IMR-90 (cell line): ENCODE measurements around the gene PAPPA. TPM values are rescaled to one million over a fixed set of nuclear protein-coding genes. Genes with fewer than 3 reads are reported as not detected.
A peak's percentile ranks its signal among the peaks of the same experiment; 100 is the strongest.

Experiments
- ATAC-seq: fragments of 200-7000 bp; cut with Tn5 transposase; 2 replicates; pipeline ENCODE4 v1.9.1; 2020; ENCODE audit warnings: low read depth, mild to moderate bottlenecking, moderate library complexity
- BruUV-seq: library from RNA; stranded (reverse); fragments of 400-500 nt; replicated peaks from 2 replicates; lab custom pipeline; 2021; lab: Mats Ljungman, UMichigan
- CTCF ChIA-PET: fragments of 300-600 bp; formaldehyde crosslinking; extraction: SDS; loops from one replicate; lab custom pipeline; 2021; ENCODE audit warnings: antibody characterized with exemption; lab: Yijun Ruan, JAX
- POLR2A ChIA-PET: fragments of 300-600 bp; sonication (Branson Sonifier 250); formaldehyde crosslinking; loops from one replicate; lab custom pipeline; 2022; ENCODE audit warnings: antibody characterized with exemption; ENCODE audit not compliant: unreplicated experiment; lab: Charles Lee
- DNase-seq: peaks from one replicate; pipeline ENCODE4 v3.0.0; 2013
- H2AFZ ChIP-seq: replicated peaks from 2 replicates; pipeline ENCODE3; 2013; ENCODE audit warnings: low read length, mild to moderate bottlenecking; ENCODE audit not compliant: poor library complexity
- H2AK5ac ChIP-seq: 2 replicates; pipeline ENCODE4 v1.6.1; 2013; ENCODE audit warnings: low read depth, low read length, inconsistent platforms
- H2AK9ac ChIP-seq: replicated peaks from 2 replicates; pipeline ENCODE3; 2013; ENCODE audit warnings: mild to moderate bottlenecking, low read depth, low read length, moderate library complexity; ENCODE audit not compliant: poor library complexity
- H2BK120ac ChIP-seq: 2 replicates; pipeline ENCODE4 v1.6.1; 2013; ENCODE audit warnings: low read depth, low read length, inconsistent platforms
- H2BK15ac ChIP-seq: 3 replicates; pipeline ENCODE4 v1.6.1; 2013; ENCODE audit warnings: low read depth, low read length, inconsistent platforms
- H2BK20ac ChIP-seq: 2 replicates; pipeline ENCODE4 v1.6.1; 2013; ENCODE audit warnings: low read depth, mild to moderate bottlenecking, inconsistent platforms, low read length, moderate library complexity
- H2BK5ac ChIP-seq: 2 replicates; pipeline ENCODE4 v1.6.1; 2013; ENCODE audit warnings: mild to moderate bottlenecking, low read depth, low read length, inconsistent platforms; ENCODE audit not compliant: poor library complexity, severe bottlenecking
- H3K14ac ChIP-seq: replicated peaks from 2 replicates; pipeline ENCODE4 v1.6.1; 2013; ENCODE audit warnings: low read depth, low read length, inconsistent platforms
- H3K18ac ChIP-seq: 2 replicates; pipeline ENCODE4 v1.6.1; 2013; ENCODE audit warnings: low read depth, low read length, control low read depth
- H3K23ac ChIP-seq: 2 replicates; pipeline ENCODE4 v1.6.1; 2013; ENCODE audit warnings: low read depth, low read length, inconsistent platforms
- H3K27ac ChIP-seq: 2 replicates; pipeline ENCODE4 v1.5.1; 2013; ENCODE audit warnings: mild to moderate bottlenecking, control low read depth, low read length; ENCODE audit not compliant: insufficient read depth
- H3K27me3 ChIP-seq: 2 replicates; pipeline ENCODE4 v1.6.1; 2013; ENCODE audit warnings: low read length; ENCODE audit not compliant: control insufficient read depth, insufficient read depth
- H3K36me3 ChIP-seq: 2 replicates; pipeline ENCODE4 v1.6.1; 2013; ENCODE audit warnings: low read length, mixed read lengths; ENCODE audit not compliant: control insufficient read depth, insufficient read depth
- H3K4ac ChIP-seq: 2 replicates; pipeline ENCODE4 v1.6.1; 2013; ENCODE audit warnings: low read depth, low read length, inconsistent platforms
- H3K4me1 ChIP-seq: 2 replicates; pipeline ENCODE4 v1.6.1; 2013; ENCODE audit warnings: low read length, mixed read lengths; ENCODE audit not compliant: control insufficient read depth, insufficient read depth
- H3K4me2 ChIP-seq: 2 replicates; pipeline ENCODE4 v1.6.1; 2013; ENCODE audit warnings: low read depth, mild to moderate bottlenecking, control low read depth, low read length, moderate library complexity
- H3K4me3 ChIP-seq: 2 replicates; pipeline ENCODE4 v1.5.1; 2013; ENCODE audit warnings: low read depth, mild to moderate bottlenecking, control low read depth, low read length, moderate library complexity; ENCODE audit not compliant: insufficient read depth
- H3K56ac ChIP-seq: 2 replicates; pipeline ENCODE4 v1.6.1; 2013; ENCODE audit warnings: low read length, inconsistent platforms; ENCODE audit not compliant: insufficient read depth; ENCODE audit errors: extremely low read depth
- H3K79me1 ChIP-seq, 2 experiments: 2 replicates each; pipeline ENCODE4 v1.6.1; 2013; ENCODE audit warnings: low read length in 2 of 2, inconsistent platforms in 1 of 2, low read depth in 1 of 2
- H3K9ac ChIP-seq: 2 replicates; pipeline ENCODE4 v1.6.1; 2013; ENCODE audit warnings: low read depth, low read length, control low read depth
- H3K9me1 ChIP-seq: 2 replicates; pipeline ENCODE4 v1.6.1; 2013; ENCODE audit warnings: low read length, inconsistent platforms; ENCODE audit not compliant: insufficient read depth
- H3K9me3 ChIP-seq: 2 replicates; pipeline ENCODE4 v1.6.1; 2013; ENCODE audit warnings: low read length; ENCODE audit not compliant: control insufficient read depth, insufficient read depth
- H4K20me1 ChIP-seq: 2 replicates; pipeline ENCODE4 v1.6.1; 2013; ENCODE audit warnings: low read length, inconsistent platforms; ENCODE audit not compliant: insufficient read depth
- H4K5ac ChIP-seq: 2 replicates; pipeline ENCODE4 v1.6.1; 2013; ENCODE audit warnings: mild to moderate bottlenecking, low read depth, low read length, control low read depth
- H4K8ac ChIP-seq, 2 experiments: 2 replicates each; pipeline ENCODE4 v1.6.1; 2013; ENCODE audit warnings: low read depth in 2 of 2, low read length in 2 of 2, control low read depth in 1 of 2, inconsistent platforms in 1 of 2
- H4K91ac ChIP-seq: 2 replicates; pipeline ENCODE4 v1.6.1; 2013; ENCODE audit warnings: low read depth, low read length, inconsistent platforms; ENCODE audit not compliant: insufficient read depth
- BHLHE40 ChIP-seq: fragments of 150-350 bp; IDR thresholded peaks from 2 replicates; pipeline ENCODE4 v1.6.1; 2016; ENCODE audit warnings: mild to moderate bottlenecking, low read depth, low read length
- CEBPB ChIP-seq: IDR thresholded peaks from 2 replicates; pipeline ENCODE4 v1.6.1; 2012; ENCODE audit warnings: low read depth, low read length, improper control_type of control experiment
- CHD1 ChIP-seq: IDR thresholded peaks from 2 replicates; pipeline ENCODE4 v1.6.1; 2012; ENCODE audit warnings: low read depth, low read length, improper control_type of control experiment
- CTCF ChIP-seq: conservative IDR thresholded peaks from 2 replicates; pipeline ENCODE4 v1.5.1; 2012; ENCODE audit warnings: mild to moderate bottlenecking, low read depth, low read length, improper control_type of control experiment
- ELK1 ChIP-seq: fragments of 150-350 bp; IDR thresholded peaks from 2 replicates; pipeline ENCODE4 v1.6.1; 2016; ENCODE audit warnings: low read depth, mild to moderate bottlenecking, low read length, moderate library complexity, borderline replicate concordance
- FOS ChIP-seq: fragments of 150-350 bp; IDR thresholded peaks from 2 replicates; pipeline ENCODE4 v1.6.1; 2016; ENCODE audit warnings: low read depth, low read length
- MAFK ChIP-seq: IDR thresholded peaks from 2 replicates; pipeline ENCODE4 v1.6.1; 2012; ENCODE audit warnings: low read depth, low read length, improper control_type of control experiment
- MXI1 ChIP-seq: IDR thresholded peaks from 2 replicates; pipeline ENCODE4 v1.6.1; 2012; ENCODE audit warnings: low read depth, mild to moderate bottlenecking, low read length, moderate library complexity, borderline replicate concordance
- NFE2L2 ChIP-seq: fragments of 150-350 bp; IDR thresholded peaks from 2 replicates; pipeline ENCODE4 v1.6.1; 2016; ENCODE audit warnings: low read depth, mild to moderate bottlenecking, low read length
- POLR2A ChIP-seq: IDR thresholded peaks from 2 replicates; pipeline ENCODE4 v1.6.1; 2012; ENCODE audit warnings: mild to moderate bottlenecking, low read depth, low read length
- RAD21 ChIP-seq: IDR thresholded peaks from 2 replicates; pipeline ENCODE4 v1.6.1; 2012; ENCODE audit warnings: low read length, improper control_type of control experiment
- RCOR1 ChIP-seq: IDR thresholded peaks from 2 replicates; pipeline ENCODE4 v1.6.1; 2012; ENCODE audit warnings: mild to moderate bottlenecking, low read length, improper control_type of control experiment; ENCODE audit not compliant: insufficient replicate concordance
- RFX5 ChIP-seq: IDR thresholded peaks from 2 replicates; pipeline ENCODE4 v1.8.0; 2012; ENCODE audit warnings: low read depth, mild to moderate bottlenecking, low read length, moderate library complexity
- SMC3 ChIP-seq: fragments of 150-350 bp; IDR thresholded peaks from 2 replicates; pipeline ENCODE4 v1.6.1; 2016; ENCODE audit warnings: low read depth, mild to moderate bottlenecking, antibody characterized with exemption, low read length, moderate library complexity
- USF2 ChIP-seq: fragments of 150-350 bp; IDR thresholded peaks from 2 replicates; pipeline ENCODE4 v1.6.1; 2017; ENCODE audit warnings: mild to moderate bottlenecking, antibody characterized with exemption, low read length, low read depth
- WGBS, 2 experiments: methylation state at CpG; one replicate each; pipeline versions ENCODE4 v1.1.5 to v1.1.7; 2013; ENCODE audit warnings: missing lambda C conversion rate in 2 of 2; ENCODE audit not compliant: insufficient read length in 1 of 2; ENCODE audit errors: extremely low coverage in 2 of 2; 5-methylcytosine and 5-hydroxymethylcytosine counted together
- dilution Hi-C: fragments of 300-500 bp; cut with HindIII; formaldehyde crosslinking; loops from one replicate; pipeline ENCODE4 v1.14.3; 2018; ENCODE audit warnings: low sequenced_read_pairs; ENCODE audit not compliant: unreplicated experiment
- in situ Hi-C: fragments of 300-500 bp; cut with MboI; formaldehyde crosslinking; loops from 3 replicates; pipeline ENCODE4 v1.14.3; 2019; ENCODE audit warnings: low sequenced_read_pairs, inconsistent platforms, mixed read lengths
- intact Hi-C: fragments of 100-400 bp; cut with micrococcal nuclease; formaldehyde crosslinking; loops from 2 replicates; pipeline ENCODE4 v1.10.0; 2022
- polyA plus RNA-seq, 3 experiments: library from polyadenylated mRNA; depleted of rRNA; stranded (reverse); fragments of >200 nt; gene quantifications; 2 replicates each; pipeline ENCODE4 v1.2.3, GENCODE V29; 2012; ENCODE audit warnings: low replicate concordance in 1 of 3
- total RNA-seq: library from RNA; depleted of rRNA; stranded (reverse); fragments of >200 nt; gene quantifications from 2 replicates; pipeline ENCODE4 v1.2.3, GENCODE V29; 2012

Gene PAPPA
- total and polyA plus RNA-seq, 2 of the 4 experiments (the other 2 are of a cell fraction), result 8.3 to 12.4 TPM

DNA sequence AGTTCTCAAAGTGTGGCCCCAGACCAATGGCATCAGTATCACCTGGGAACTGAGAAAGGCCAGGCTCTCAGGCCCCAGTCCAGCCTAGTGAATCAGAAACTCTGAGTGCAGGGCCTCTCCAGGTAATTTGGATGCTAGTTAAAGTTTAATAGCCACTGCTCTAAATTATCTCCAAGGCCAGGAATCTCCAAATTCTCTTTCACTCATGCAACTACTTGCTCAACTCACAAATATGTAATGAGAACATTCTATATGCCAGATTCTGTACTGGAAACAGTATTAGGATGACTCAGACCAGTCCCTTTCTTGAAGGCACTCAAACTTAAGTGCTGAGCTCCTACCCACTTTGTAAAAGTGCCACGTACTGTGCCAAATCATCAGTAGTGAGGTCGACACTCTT lies 84.6 kb downstream of the PAPPA start:
- H3K9me1 ChIP-seq, result peaks cover 13% of the 10 kb centered on the region
- H2AK9ac ChIP-seq, result peak overlapping the region; percentile 20
- no peak for TF ChIP-seq RAD21
- TF ChIP-seq RCOR1, result peak; percentile 62
- TF ChIP-seq BHLHE40, result no peak
- TF ChIP-seq MAFK, result no peak; the same call in 1 of the 2 replicates
- no peak for TF ChIP-seq RFX5
- peak; percentile 89 for TF ChIP-seq CEBPB
- 0 out of 2 replicates have a peak, but pooled peaks have one; percentile 11 for TF ChIP-seq NFE2L2
- peak; percentile 69 for TF ChIP-seq FOS
- TF ChIP-seq CHD1, result no peak
- TF ChIP-seq POLR2A, result no peak
- no peak for TF ChIP-seq MXI1
- no peak for TF ChIP-seq CTCF
- no peak for TF ChIP-seq USF2
- no peak for TF ChIP-seq ELK1
- TF ChIP-seq SMC3, result no peak
- H3K27ac ChIP-seq, result peak overlapping the region; percentile 76; the same call in 1 of the 2 replicates
- in situ Hi-C loops, result no loop called here
- peak overlapping the region; percentile 96 for H3K18ac ChIP-seq
- peak overlapping the region; percentile 86 for H2BK5ac ChIP-seq
- H3K4me1 ChIP-seq, result peaks cover 18% of the 10 kb centered on the region
- no peak overlapping the region for H3K56ac ChIP-seq
- H3K4me3 ChIP-seq, result no peak overlapping the region
- H4K20me1 ChIP-seq, result no peaks in the 10 kb centered on the region; the same call in 1 of the 2 replicates
- POLR2A ChIA-PET, result no interaction called here
- H2AFZ ChIP-seq, result no peak overlapping the region
- H3K9ac ChIP-seq, result no peak overlapping the region
- H2BK120ac ChIP-seq, result peak overlapping the region; percentile 89; the same call in 1 of the 2 replicates
- peak; percentile 39 for ATAC-seq
- H2AK5ac ChIP-seq, result peak overlapping the region; percentile 86; the same call in 1 of the 2 replicates
- H2BK20ac ChIP-seq, result peak overlapping the region; percentile 68
- peak overlapping the region; percentile 83 for H3K4ac ChIP-seq
- H3K27me3 ChIP-seq, result no peaks in the 10 kb centered on the region
- H3K79me1 ChIP-seq, result peaks cover 6 to 19% of the 10 kb centered on the region in 2 experiments
- DNase-seq, result peak; percentile 93
- H4K8ac ChIP-seq, result peak overlapping the region; percentile 16 to 73; a peak in 2 of 4 replicates
- peak overlapping the region; percentile 42 for H3K4me2 ChIP-seq
- peak overlapping the region; percentile 80 for H3K14ac ChIP-seq
- peak overlapping the region; percentile 77; the same call in 1 of the 2 replicates for H3K23ac ChIP-seq
- intact Hi-C loops, result loop anchor here (2.0 kb wide), 1 partner anchor 565 kb away; no protein-coding TSS in a partner anchor
- dilution Hi-C loops, result no loop called here
- CTCF ChIA-PET, result no interaction called here
- H4K5ac ChIP-seq, result peak overlapping the region; percentile 90
- H3K36me3 ChIP-seq, result peaks cover 34% of the 10 kb centered on the region
- no TSS peak for BruUV-seq
- H3K9me3 ChIP-seq, result no peaks in the 10 kb centered on the region
- H4K91ac ChIP-seq, result peak overlapping the region; percentile 57
- peak overlapping the region; percentile 27; the same call in 1 of the 3 replicates for H2BK15ac ChIP-seq
- no CpG with 5 or more reads among the region's 2 CpGs for WGBS, 2 experiments
